SK-N-SH treated with all-trans-retinoic acid at 6 μM for 48 hours (cell line): ENCODE measurements around the gene TPRG1L.

Experiments used
- ATAC-seq: fragments of 200-7000 bp; cut with Tn5 transposase; 3 replicates; pipeline ENCODE4 v1.9.1; 2020; ENCODE audit warnings: mild to moderate bottlenecking, moderate library complexity
- ARNTL ChIP-seq: fragments of 450-650 bp; formaldehyde crosslinking; IDR thresholded peaks from 2 replicates; pipeline ENCODE4 v1.5.0; 2020; ENCODE audit warnings: low read depth, mild to moderate bottlenecking, moderate library complexity, borderline replicate concordance
- BACH2 ChIP-seq: fragments of 250-450 bp; sonication (Bioruptor Pico); IDR thresholded peaks from 2 replicates; pipeline ENCODE4 v1.9.0; 2021; ENCODE audit warnings: mild to moderate bottlenecking, borderline replicate concordance
- CREB5 ChIP-seq: fragments of 250-450 bp; sonication (Bioruptor Pico); IDR thresholded peaks from 2 replicates; pipeline ENCODE4 v1.5.1; 2020; ENCODE audit warnings: low read depth, mild to moderate bottlenecking, moderate library complexity
- CSDC2 ChIP-seq: fragments of 250-450 bp; sonication (Bioruptor Pico); IDR thresholded peaks from 2 replicates; pipeline ENCODE4 v1.5.0; 2020; ENCODE audit warnings: mild to moderate bottlenecking, moderate library complexity
- CSRNP3 ChIP-seq: fragments of 250-450 bp; sonication (Bioruptor Pico); IDR thresholded peaks from 2 replicates; pipeline ENCODE4 v1.5.1; 2021; ENCODE audit warnings: mild to moderate bottlenecking, moderate library complexity
- ESRRG ChIP-seq: fragments of 250-450 bp; sonication (Bioruptor Pico); IDR thresholded peaks from 2 replicates; pipeline ENCODE4 v1.6.1; 2021; ENCODE audit warnings: mild to moderate bottlenecking
- GLIS3 ChIP-seq: fragments of 250-450 bp; sonication (Bioruptor Pico); IDR thresholded peaks from 2 replicates; pipeline ENCODE4 v1.5.0; 2020; ENCODE audit warnings: mild to moderate bottlenecking, moderate library complexity
- ISL1 ChIP-seq: fragments of 250-450 bp; sonication (Bioruptor Pico); IDR thresholded peaks from 2 replicates; pipeline ENCODE4 v2.1.2; 2022; ENCODE audit warnings: mild to moderate bottlenecking, moderate library complexity
- OSR1 ChIP-seq: fragments of 250-450 bp; sonication (Bioruptor Pico); IDR thresholded peaks from 2 replicates; pipeline ENCODE4 v1.8.0; 2022; ENCODE audit warnings: moderate library complexity, mild to moderate bottlenecking, inconsistent platforms
- PATZ1 ChIP-seq: fragments of 250-450 bp; sonication (Bioruptor Pico); IDR thresholded peaks from 2 replicates; pipeline ENCODE4 v1.8.0; 2020; ENCODE audit warnings: mild to moderate bottlenecking, moderate library complexity, borderline replicate concordance
- POU6F1 ChIP-seq: fragments of 250-450 bp; sonication (Bioruptor Pico); IDR thresholded peaks from 2 replicates; pipeline ENCODE4 v1.8.0; 2021; ENCODE audit warnings: low read depth, mild to moderate bottlenecking, moderate library complexity, borderline replicate concordance
- PPARA ChIP-seq: fragments of 250-450 bp; sonication (Bioruptor Pico); IDR thresholded peaks from 2 replicates; pipeline ENCODE4 v1.5.0; 2020; ENCODE audit warnings: mild to moderate bottlenecking, borderline replicate concordance
- RARB ChIP-seq: fragments of 250-450 bp; sonication (Bioruptor Pico); IDR thresholded peaks from 2 replicates; pipeline ENCODE4 v1.8.0; 2021; ENCODE audit warnings: mild to moderate bottlenecking, moderate library complexity
- SNAI2 ChIP-seq: fragments of 250-450 bp; sonication (Bioruptor Pico); IDR thresholded peaks from 2 replicates; pipeline ENCODE4 v1.5.0; 2020; ENCODE audit warnings: mild to moderate bottlenecking, moderate library complexity
- TCF4 ChIP-seq: fragments of 250-450 bp; sonication (Bioruptor Pico); IDR thresholded peaks from 2 replicates; pipeline ENCODE4 v1.8.0; 2021; ENCODE audit warnings: mild to moderate bottlenecking, moderate library complexity, borderline replicate concordance
- TOX ChIP-seq: fragments of 250-450 bp; sonication (Bioruptor Pico); IDR thresholded peaks from 2 replicates; pipeline ENCODE4 v1.8.0; 2021; ENCODE audit warnings: mild to moderate bottlenecking, moderate library complexity, borderline replicate concordance
- TSHZ2 ChIP-seq: fragments of 250-450 bp; sonication (Bioruptor Pico); IDR thresholded peaks from 2 replicates; pipeline ENCODE4 v1.5.0; 2020; ENCODE audit warnings: mild to moderate bottlenecking, moderate library complexity
- ZFP3 ChIP-seq: fragments of 250-450 bp; sonication (Bioruptor Pico); IDR thresholded peaks from 2 replicates; pipeline ENCODE4 v1.5.0; 2020; ENCODE audit warnings: mild to moderate bottlenecking, moderate library complexity
- ZFP30 ChIP-seq: fragments of 450-650 bp; formaldehyde crosslinking; IDR thresholded peaks from 2 replicates; pipeline ENCODE4 v1.5.0; 2022; ENCODE audit warnings: mild to moderate bottlenecking, moderate library complexity
- ZNF70 ChIP-seq: fragments of 450-650 bp; formaldehyde crosslinking; IDR thresholded peaks from 2 replicates; pipeline ENCODE4 v1.5.0; 2020; ENCODE audit warnings: mild to moderate bottlenecking, moderate library complexity
- ZNF8 ChIP-seq: fragments of 450-650 bp; formaldehyde crosslinking; IDR thresholded peaks from 2 replicates; pipeline ENCODE4 v1.5.0; 2020; ENCODE audit warnings: mild to moderate bottlenecking, moderate library complexity

The TPRG1L gene

GRCh38 chr1:3593745-3594144 is 31.1 kb upstream of the TPRG1L start:
- TF ChIP-seq CSDC2 (no peak), SNAI2 (no peak), ESRRG (CRISPR knock-in tag) (no peak), BACH2 (CRISPR knock-in tag) (no peak), PATZ1 (CRISPR knock-in tag) (no peak), CREB5 (CRISPR knock-in tag) (no peak), POU6F1 (CRISPR knock-in tag) (no peak), GLIS3 (CRISPR knock-in tag) (no peak), TCF4 (CRISPR knock-in tag) (no peak), TOX (CRISPR knock-in tag) (no peak), OSR1 (CRISPR knock-in tag) (no peak), ZNF70 (CRISPR knock-in tag) (no peak), ZFP30 (CRISPR knock-in tag) (no peak), ISL1 (no peak), ARNTL (CRISPR knock-in tag) (no peak), ZFP3 (CRISPR knock-in tag) (no peak), TSHZ2 (CRISPR knock-in tag) (no peak), RARB (CRISPR knock-in tag) (no peak), CSRNP3 (no peak)
- TF ChIP-seq, all 23 proteins: peak for 0
- no peak for ATAC-seq

- no peak for TF ChIP-seq GLIS3 (CRISPR knock-in tag)
- TF ChIP-seq ZNF8: no peak
- TF ChIP-seq POU6F1 (CRISPR knock-in tag): no peak
- TF ChIP-seq PATZ1 (CRISPR knock-in tag): no peak
- TF ChIP-seq PPARA: no peak
- no peak for TF ChIP-seq RARB (CRISPR knock-in tag)
- TF ChIP-seq ARNTL (CRISPR knock-in tag): no peak
- no peak for TF ChIP-seq ZFP30 (CRISPR knock-in tag)
- TF ChIP-seq, all 23 proteins: peak for 0
Measured at GRCh38 chr1:3594706-3595377, 30.0 kb upstream of the TPRG1L start.

More at GRCh38 chr1:3594706-3595377, 30.0 kb upstream of the TPRG1L start:
- no peak for ATAC-seq
